ENCODE data around the gene PLAU.

GRCh38 chr10:73910401-73910763 is 550 bp upstream of the PLAU start:
- peak; percentile 24 to 29 (median 25); a peak in 3 of 6 replicates for TF ChIP-seq CTCF (IDR thresholded peaks at IDR 0.05 in 2 of 3, conservative IDR thresholded peaks at IDR 0.05 in 1 of 3; ENCODE audit: insufficient read depth in 2 of 3, low read depth in 1 of 3, low read length in 3 of 3)
- TF ChIP-seq POLR2A (conservative IDR thresholded peaks at IDR 0.05), result no peak
- no peak for TF ChIP-seq ZBTB1 (CRISPR knock-in tag; IDR thresholded peaks at IDR 0.05; ENCODE audit: borderline replicate concordance, low read depth)
- no peak for TF ChIP-seq JUND (IDR thresholded peaks at IDR 0.05; ENCODE audit: borderline replicate concordance, low read depth, low read length)
- no peak for TF ChIP-seq JUND (tag; IDR thresholded peaks at IDR 0.05; ENCODE audit: borderline replicate concordance, low read depth, low read length)
- TF ChIP-seq TAF1 (IDR thresholded peaks at IDR 0.05; ENCODE audit: control insufficient read depth, extremely low read depth, insufficient read depth, low read length, severe bottlenecking), result no peak
- TF ChIP-seq ETS1 (conservative IDR thresholded peaks at IDR 0.05; ENCODE audit: control insufficient read depth, low read depth, low read length), result no peak

Data from K562 (cell line).